HG03039 (cell line): ENCODE results near the gene JOSD2.
"Not testable (repeated sequence)": the region's sequence is repeated elsewhere in the genome, so short reads cannot be mapped to it uniquely, and the experiment has no call there.

ENCODE experiments used
- ATAC-seq: cut with Tn5 transposase; IDR thresholded peaks from one replicate; pipeline ENCODE4 v1.9.1; 2021; ENCODE audit warnings: mild to moderate bottlenecking, moderate library complexity; ENCODE audit not compliant: unreplicated experiment

JOSD2 gene

DNA sequence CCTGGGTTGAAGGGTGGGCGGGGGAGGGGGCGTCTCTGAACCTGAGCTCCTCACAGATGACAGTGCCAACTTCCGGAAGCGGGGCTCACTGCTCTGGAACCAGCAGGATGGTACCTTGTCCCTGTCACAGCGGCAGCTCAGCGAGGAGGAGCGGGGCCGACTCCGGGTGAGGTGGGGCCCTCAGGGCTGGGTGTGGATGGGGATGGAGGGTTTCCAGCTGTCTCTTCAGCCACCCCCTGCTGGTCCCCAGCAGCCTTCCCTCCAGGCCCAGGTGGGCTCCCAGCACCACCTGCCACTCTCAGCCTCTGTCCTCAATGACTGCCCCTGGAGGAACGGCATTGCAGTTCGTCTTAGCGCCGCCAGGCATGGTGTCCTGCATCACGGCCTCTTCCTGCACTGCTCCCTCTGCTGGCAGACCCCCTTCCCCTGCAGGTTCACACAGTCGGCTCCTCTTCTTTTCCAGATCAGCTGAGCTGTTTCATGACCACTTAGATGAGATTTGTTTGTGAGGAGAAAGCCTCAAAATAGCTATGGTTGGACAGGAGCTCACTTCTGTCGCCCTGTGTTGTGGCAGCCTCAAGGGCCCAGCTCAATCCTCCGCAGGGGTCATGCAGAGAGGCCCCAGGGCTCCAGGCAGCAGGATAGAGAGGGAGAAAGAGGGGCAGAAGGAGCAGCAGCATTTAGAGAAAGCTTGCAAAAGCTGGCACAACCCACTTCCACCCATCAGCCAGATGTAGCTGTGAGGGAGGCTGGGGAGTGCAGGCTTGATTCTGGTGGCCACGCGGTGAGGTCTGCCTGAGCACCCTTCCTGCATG lies 31.9 kb downstream of the JOSD2 start:
- no peak for ATAC-seq

DNA sequence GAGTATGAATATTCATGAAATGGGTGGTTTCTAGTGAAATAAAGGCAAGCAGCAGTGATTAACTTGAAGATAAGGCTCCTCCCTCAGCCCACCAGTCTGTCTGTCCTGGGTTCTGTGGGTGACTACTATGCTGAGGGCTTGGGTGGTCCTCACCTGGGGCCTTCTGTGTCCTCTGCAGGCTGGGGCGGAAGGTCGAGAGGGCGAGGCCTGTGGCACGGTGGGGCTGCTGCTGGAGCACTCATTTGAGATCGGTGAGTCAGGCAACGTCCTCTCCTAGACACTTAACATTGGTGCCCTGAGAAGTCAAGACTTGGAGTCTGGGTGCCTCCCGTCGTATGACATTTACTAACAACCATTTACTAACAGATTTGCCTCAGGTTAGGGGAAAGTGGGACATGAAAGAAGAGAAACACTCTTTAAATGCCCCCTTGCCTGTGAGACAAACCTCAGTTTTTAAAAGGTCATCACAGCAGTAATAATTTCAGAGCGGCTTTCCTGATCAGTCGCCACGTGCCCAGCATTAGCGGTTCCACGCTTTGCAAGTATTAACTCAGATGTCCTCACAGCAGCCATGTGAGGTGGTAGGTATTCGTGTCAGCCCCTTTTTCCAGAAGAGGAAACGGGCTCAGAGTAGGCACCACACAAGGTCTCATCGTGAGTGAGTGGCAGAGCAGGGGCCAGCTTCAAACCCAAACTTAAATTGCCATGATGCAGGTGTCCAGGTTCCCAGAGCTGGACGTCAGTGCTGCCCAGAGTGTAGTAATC lies 33.1 kb downstream of the JOSD2 start:
- ATAC-seq: no peak

DNA sequence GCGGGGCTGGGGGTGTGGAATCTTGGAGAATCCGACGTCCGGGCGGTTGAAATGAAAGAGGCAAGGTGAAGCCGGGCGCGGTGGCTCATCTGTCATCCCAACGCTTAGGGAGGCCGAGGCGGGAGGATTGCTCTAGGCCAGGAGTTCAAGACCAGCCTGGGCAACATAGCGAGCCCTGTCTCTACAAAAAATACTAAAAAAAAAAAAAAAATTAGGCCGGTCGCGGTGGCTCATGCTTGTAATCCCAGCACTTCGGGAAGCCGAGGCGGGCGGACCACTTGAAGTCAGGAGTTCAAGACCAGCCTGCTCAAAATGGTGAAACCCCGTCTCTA lies 34.1 kb downstream of the JOSD2 start:
- no peak for ATAC-seq

DNA sequence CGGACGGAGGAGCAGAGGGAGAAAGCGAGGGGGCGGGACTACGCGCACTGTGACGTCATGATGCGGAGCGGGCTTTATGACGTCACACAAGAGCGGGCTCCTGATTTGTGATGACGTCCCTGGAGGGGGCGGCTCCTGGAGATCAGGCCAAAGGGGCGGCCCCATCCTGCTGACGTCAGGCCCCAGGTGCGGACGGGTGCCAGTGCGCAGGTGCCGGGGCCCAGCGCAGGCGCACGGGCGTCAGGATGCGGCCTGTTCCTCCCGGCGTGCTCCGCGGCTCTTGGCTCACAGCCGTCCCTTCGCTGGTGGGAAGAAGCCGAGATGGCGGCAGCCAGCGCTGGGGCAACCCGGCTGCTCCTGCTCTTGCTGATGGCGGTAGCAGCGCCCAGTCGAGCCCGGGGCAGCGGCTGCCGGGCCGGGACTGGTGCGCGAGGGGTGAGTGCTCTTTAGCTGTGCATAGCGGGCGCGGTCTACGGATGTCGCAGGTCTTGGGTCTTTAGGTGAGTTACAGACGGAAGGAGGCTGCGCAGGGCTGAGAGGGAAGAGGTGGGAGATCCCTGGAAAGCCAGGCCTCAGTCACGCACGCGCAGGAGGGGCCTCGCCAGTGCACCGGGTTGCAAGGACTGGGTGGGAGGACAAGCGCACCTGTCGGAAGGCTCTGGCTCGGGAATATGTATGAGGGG lies 34.6 kb downstream of the JOSD2 start, which contains the start of the genes EMC10 and GARIN5A:
EMC10 (plus strand) TSS at position 284 of the 683 bp plus-strand sequence; CDS start at position 322, 38 bp downstream.
GARIN5A (minus strand) TSS at position 625 of the 683 bp plus-strand sequence; CDS start at position 165, 460 bp downstream.
- peak; percentile 63 for ATAC-seq

DNA sequence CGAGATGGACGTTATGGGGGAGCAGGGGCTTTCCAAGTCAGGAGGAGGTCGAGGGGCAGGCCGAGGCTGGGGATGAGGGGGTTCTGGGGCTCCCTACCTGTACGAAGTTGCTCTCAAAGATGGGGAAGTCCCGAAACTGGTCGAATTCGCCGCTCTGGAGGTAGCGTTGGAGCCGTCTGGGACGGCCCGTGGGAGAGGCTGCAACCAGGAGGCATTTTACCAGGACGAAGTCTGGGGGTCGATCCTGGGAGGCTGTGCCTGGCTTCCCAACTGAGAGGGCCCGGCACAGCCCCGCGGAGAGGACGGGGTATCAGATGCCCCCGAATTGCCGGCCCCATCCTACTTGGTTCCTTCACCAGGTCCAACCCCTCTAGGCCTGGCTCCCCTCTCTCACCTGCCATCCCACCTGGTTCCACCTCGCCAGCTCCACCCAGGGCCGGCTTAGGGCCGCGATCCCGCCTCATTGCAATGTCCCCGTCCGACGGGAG lies 35.2 kb downstream of the JOSD2 start:
- ATAC-seq: no peak

DNA sequence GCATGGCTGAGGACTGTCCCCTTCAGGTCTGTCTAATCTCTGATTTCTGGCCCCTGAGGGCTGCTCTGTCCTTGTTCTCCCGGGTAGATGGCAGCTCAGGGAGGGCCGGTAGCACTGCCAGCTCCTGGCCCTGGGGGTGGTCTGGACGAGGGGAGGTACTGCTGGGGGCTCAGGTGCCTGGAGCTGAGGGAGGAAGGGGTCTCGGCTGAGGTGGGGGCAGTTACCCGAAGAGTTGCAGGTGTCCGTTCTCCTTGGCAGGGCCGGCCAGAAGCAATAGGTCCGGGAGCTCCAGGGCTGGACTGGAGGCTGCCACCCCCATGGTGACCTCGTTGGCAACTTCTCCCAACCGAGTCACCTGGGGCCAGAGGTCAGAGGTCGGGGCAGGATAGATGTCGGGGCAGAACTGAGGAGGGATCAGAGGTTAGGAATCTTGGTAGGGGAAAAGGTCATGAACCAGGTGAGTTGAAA lies 35.9 kb downstream of the JOSD2 start:
- no peak for ATAC-seq

DNA sequence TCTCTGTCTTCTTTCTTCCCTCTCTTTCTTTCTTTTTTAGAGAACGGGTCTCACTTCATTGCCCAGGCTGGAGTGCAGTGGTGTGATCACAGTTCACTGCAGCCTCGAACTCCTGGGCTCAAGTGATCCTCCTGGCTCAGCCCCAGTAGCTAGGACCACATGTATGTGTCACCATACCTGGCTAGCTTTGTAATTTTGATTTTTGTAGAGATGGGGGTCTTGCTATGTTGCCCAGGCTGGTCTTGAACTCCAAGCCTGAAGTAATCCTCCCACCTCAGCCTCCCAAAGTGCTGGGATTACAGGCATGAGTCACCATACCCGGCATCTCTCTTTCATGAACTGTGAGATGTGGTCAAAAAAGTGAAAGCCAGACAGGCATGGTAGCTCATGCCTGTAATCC lies 37.7 kb downstream of the JOSD2 start:
- ATAC-seq: not testable (repeated sequence)

DNA sequence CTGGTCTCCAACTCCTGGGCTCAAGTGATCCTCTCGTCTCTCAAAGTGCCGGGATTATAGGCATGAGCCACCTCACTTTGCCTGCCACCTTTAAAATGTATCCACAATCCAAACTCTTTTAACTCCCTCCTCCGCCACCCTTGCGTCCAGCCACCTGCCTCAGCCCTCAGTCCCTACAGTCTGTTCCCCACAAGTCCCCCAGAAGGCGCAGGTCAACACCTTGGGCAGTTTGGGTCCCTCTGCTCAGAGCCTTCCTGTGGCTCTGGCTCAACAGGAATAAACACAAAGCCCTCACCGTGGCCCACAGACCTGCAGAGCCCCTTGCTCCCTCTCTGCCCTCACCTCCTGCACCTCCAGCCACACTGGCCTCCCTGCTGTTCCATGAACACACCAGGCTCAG lies 42.2 kb downstream of the JOSD2 start:
- ATAC-seq: no peak

DNA sequence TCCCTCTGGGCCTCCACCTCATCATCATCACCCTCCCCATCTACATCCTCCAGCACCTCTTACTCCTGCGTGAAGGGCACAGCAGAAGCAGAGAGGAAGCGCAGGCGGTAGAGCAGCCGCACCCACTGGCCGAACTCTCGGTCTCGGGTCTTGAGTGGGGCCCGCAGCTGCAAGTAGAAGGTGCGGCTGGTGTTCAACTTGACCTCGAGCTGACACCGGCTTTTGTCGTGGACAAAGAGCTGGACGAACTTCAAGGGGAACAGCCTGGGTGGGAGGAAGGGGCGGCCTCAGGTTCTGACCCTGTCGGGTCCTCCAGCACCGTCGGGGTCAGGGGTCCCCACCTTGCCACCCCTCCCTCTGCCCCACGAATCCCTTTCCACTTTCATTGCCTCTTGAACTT lies 43.4 kb downstream of the JOSD2 start:
- ATAC-seq: no peak

DNA sequence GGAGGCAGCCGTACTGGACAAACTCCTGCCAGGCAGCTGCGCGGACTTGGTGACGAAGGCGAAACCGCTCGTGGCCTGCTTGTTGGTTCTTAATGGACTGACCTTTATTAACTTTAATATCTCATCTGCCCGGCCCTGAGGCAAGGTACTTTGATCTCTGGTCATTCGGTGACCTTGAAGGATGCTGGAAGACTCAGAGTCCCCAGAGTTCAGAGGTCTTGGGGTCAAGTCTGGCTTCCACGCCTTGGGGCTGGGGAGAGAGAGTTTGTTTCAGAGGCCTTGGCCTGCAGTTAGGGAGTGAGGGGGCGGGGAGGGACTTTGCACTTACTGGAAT lies 44.3 kb downstream of the JOSD2 start:
- ATAC-seq: no peak

DNA sequence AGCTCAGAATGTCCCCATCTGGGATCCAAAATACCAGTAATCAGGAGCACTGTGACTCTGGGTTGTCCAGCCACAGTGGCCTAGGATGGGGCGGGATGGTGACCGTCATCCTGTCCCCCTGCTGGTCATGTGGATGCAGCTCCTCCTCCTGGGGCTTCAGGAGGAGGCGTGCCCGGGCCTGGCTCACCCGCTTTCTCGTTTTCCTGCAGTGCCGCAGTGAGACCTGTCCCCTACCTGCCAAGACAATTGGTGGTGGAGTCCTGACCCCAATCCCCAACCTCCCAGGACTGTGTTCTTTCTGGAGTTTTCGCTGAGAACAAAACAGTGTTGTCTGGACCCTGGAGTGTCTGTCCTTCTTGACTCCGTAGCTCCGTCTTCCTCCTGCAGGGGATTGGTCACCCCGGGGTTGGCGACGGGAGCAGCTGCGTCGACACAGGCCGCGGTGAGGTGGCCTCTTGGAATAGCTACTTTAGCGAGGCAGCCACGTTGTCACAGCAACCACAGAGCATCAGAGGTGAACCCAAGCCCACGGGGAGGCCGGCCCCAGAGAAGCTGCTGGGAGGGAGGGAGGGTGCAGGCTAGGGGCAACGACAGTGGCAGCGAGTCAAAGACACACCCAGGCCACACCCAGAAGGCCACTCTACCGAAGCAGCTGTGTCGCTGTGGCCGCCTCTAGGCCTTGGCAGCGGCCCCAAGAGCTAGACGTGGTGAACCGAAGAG lies 44.8 kb downstream of the JOSD2 start:
- no peak for ATAC-seq

DNA sequence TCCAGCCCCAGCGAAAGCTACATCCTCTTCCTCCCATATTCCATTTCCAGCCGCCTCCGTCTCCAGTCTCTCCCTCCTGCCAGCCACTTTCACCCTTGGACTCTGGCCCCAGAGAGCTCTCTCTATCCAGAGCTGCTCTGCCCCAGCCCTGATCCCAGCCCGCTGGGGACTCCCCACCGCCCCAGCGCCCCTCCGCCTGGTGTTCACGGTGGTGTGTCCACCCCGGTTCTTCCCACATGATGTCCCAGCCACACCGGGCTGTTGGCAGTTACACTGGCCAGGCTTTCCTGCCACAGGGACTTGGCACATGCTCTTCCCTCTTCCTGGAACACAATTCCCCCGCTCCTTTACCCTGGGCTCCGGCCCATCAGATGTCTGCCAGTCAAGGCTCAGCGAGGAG lies 46.0 kb downstream of the JOSD2 start:
- no peak for ATAC-seq

DNA sequence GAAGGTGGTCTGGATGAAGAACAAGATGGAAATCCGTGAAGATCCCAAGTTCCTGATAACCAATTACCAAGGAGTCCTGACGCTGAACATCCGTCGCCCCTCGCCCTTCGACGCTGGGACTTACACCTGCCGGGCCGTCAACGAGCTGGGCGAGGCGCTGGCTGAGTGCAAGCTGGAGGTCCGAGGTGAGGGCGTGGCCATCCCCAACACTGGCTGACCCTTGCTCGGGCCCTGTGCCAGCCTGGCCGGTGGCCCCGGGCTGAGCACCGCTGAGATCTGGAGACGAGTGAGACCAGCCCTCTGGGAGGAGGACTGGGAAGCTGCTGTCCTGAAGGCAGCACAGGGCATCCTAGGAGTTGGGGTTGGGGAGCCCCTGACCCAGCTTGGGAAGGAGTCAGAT lies 46.6 kb downstream of the JOSD2 start:
- ATAC-seq: no peak

DNA sequence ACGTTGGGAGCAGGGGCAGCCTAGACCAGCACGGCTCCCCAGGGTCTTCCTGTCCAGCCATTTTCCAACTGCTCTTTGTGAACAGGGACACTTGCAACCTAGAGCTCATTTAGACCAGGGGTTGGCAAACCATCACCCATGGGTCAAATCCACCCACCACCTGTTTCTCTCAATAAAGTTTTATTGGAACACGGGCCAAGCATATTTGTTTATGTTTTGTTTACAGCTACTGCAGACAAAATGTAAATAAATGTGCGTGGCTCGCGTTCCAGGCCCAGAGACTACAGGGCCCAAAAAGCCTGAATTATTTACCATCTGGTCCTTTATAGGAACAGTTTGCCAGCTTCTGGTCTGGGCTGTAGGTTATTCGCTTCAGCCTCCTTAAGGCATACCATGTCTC lies 48.0 kb downstream of the JOSD2 start:
- no peak for ATAC-seq

DNA sequence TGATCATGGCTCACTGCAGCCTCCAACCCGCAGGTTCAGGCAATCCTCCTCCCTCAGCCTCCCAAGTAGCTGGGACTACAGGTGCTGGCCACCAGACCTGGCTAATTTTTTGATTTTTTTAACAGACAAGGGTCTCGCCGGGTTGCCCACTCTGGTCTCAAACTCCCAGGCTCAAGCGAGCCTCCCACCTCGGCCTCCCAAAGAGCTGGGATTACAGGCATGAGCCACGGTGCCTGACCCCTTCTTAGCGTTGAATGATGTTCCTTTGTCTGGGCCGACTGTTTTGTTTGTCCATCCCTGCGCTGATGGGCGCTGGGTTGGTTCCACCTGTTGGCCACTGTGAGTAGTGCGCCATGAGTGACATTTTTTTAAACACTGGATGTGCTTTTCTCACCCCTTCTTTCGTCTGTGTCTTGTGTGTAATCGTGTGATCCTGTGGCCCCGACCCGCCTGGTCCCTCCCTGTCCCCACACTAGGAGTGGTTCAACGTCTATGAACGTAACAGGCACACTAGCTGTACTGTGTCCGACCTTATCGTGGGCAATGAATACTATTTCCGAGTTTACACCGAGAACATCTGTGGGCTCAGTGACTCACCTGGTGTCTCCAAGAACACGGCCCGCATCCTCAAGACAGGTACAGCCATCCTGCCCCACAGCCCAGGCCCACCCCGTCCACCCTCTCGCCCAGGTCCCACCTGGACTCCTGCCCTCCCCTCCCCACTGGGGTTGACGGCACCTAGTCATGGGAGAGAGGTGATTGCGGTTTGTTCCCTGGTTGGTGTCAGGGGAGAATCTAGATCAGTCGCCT lies 49.7 kb downstream of the JOSD2 start:
- no peak for ATAC-seq

DNA sequence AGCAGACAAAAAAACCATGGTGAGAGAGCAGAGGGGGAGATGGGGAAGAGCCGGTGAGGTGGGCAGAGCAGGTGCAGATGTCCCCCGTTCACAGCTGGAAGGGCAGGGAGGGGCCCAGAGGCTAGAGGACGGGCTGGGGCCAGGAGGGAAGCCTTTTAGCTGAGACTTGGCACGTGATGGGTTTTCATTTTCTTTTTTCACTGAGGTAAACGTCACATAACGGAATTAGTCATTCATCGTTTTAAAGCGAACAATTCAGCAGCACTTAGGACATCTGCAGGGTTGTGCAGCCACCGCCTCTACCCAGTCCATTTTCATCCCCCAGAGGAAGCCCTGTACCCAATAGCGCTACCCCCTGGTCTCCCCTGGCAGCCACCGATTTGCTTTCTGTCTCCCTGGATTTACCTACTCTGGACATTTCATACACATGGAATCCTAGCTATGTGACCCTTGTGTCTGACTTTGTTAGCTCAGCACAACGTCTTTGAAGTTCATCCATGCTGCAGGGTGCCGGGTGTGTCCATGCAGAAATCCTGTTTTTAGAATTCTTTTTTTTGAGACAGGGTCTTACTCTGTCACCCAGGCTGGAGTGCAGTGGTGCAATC lies 50.7 kb downstream of the JOSD2 start:
- no peak for ATAC-seq

DNA sequence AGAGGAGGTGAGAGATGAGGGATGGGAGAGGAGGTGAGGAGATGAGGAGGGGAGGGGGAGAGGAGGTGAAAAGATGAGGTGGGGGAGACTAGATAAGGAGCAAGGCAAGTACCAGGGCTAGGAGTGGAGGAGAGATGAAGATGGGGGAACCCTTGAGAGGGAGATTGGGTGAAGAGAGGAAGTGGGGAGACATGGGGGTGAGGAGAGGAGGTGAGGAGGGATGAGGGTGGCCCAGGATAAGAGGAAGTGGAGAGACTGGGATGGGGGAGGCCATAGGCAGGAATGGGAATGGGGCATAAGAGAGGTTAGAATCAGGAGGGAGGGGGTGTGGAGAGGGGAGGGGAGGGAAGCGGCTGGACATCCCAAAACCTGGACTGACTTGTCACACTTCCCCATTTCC lies 51.4 kb downstream of the JOSD2 start:
- ATAC-seq: no peak

DNA sequence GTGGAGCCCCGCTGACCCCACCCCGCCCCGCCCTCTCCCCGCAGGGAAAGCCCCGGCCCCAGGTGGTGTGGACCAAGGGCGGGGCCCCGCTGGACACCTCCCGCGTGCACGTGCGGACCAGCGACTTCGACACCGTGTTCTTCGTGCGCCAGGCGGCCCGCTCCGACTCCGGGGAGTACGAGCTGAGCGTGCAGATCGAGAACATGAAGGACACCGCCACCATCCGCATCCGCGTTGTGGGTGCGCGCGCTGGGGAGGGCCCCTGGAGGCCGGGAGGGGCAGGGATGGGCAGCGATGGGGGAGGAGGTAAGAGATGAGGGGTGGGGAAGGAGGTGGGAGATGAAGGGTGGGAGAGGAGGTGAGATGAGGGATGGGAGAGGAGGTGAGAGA lies 51.9 kb downstream of the JOSD2 start:
- no peak for ATAC-seq

DNA sequence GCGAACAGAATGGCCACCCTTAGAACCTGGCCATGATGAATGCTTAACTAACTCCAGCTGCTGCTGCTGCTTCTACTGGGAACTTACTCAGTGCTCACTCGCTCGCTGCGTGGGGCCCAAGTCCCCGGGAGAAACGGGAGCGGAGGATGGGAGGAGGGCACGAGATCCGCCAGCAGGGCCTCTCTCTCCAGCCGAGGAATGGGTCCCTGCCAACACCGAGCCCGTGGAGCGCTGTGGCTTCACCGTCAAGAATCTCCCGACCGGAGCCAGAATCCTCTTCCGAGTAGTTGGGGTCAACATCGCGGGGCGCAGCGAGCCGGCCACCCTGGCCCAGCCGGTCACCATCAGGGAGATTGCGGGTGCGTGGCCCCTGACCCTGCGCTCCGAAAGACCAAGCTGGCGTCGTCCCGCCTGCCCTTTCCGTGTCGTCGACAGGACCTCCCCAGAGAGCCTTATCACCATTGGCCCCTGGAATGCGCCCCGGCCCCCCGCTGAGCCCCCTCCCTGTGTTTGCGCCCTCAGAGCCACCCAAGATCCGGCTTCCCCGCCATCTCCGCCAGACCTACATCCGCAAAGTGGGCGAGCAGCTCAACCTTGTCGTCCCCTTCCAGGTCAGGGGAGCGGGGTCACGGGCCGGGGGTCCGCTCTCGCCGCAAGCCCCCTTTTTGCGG lies 52.5 kb downstream of the JOSD2 start:
- no peak for ATAC-seq
